ENCODE data around the gene TTBK1. TPM values are rescaled to one million over a fixed set of nuclear protein-coding genes. Genes with fewer than 3 reads are reported as not detected.
A peak's percentile ranks its signal among the peaks of the same experiment; 100 is the strongest.

Gene TTBK1
- total and polyA plus RNA-seq, 5 donors from 2014 or later = 0.22 TPM; not detected in 4

DNA sequence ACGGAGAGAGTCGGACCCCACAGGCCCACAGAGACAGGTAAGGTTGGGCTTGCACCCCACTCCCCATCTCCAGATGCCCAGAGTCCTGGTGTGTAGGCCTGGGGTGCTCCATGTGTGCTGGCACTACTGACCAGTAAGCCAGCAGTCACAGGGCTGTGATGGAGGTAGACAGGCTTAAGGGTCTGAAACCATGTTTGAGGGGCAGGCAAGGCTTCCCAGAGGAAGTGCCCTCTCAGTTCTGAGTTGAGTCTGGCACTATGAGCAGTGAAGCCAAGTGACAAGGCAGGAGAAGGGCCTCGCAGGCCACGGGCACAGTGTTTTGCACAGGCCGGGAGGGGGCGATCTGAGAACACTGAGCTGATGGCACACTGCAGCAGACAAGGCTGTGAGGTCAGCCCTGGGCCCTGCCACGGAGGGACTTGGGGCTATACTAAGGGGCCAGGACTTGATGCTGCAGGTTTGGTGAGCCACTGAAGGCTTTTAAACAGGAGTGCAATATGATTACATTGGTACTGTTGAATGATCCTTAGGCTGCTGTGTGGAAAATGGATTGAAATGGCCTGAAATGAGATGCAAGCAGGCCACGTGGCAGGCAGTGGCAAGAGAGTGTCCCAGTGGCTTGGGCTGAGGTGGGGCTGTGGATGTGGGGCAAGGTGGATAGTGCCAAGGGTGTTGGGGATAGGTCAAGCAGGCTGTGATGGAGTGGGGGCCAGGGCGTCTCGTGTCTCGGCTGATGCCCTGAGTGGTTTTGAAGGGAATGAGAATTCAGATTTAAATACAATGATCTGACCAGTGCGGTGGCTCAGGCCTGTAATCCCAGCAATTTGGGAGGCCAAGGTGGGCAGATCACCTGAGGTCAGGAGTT lies 20.3 kb downstream of the TTBK1 start:
- Mint-ChIP-seq H3K9me3 (no peaks in the 10 kb centered on the region), H3K4me1 (peaks cover 0 to 5% (median under 1%) of the 10 kb centered on the region in 4 donors), H3K36me3 (no peaks in the 10 kb centered on the region), H3K27ac (peak overlapping the region in 1 of 3 donors; percentile 16), H3K27me3 (peaks cover 4% of the 10 kb centered on the region), H3K4me3 (no peak overlapping the region)
- H3K4me3 ChIP-seq (ENCODE audit: low read depth, low read length) = no peak overlapping the region
- ATAC-seq (ENCODE audit: low read depth in 2 of 2) (peak; percentile 90 to 91), DNase-seq (peak; percentile 52 to 78 (median 66))
- no peaks in the 10 kb centered on the region for H3K9me3 ChIP-seq (ENCODE audit: control insufficient read depth in 2 of 2, low read length in 2 of 2)
- H3K4me1 ChIP-seq (ENCODE audit: control insufficient read depth, insufficient read depth, low read length, poor library complexity, severe bottlenecking) = peaks cover 4% of the 10 kb centered on the region
- H3K36me3 ChIP-seq (ENCODE audit: control insufficient read depth, insufficient read depth, low read length) = no peaks in the 10 kb centered on the region
- H3K27me3 ChIP-seq (ENCODE audit: control insufficient read depth, insufficient read depth, low read length) = no peaks in the 10 kb centered on the region
- no peak overlapping the region for H3K27ac ChIP-seq (ENCODE audit: insufficient read depth, low read length, poor library complexity, severe bottlenecking)

- Histone ChIP-seq H3K9me3 (ENCODE audit: control insufficient read depth in 2 of 2, low read length in 2 of 2) (no peaks in the 10 kb centered on the region), H3K4me1 (ENCODE audit: control insufficient read depth, insufficient read depth, low read length, poor library complexity, severe bottlenecking) (peaks cover 11% of the 10 kb centered on the region), H3K27me3 (ENCODE audit: control insufficient read depth, insufficient read depth, low read length) (no peaks in the 10 kb centered on the region), H3K27ac (ENCODE audit: insufficient read depth, low read length, poor library complexity, severe bottlenecking) (no peak overlapping the region), H3K36me3 (ENCODE audit: control insufficient read depth, insufficient read depth, low read length) (no peaks in the 10 kb centered on the region), H3K4me3 (ENCODE audit: low read depth, low read length) (no peak overlapping the region)
- ATAC-seq (ENCODE audit: low read depth in 2 of 2) (no peak), DNase-seq (no peak)
- Mint-ChIP-seq H3K4me1 (peaks cover 0 to 11% (median under 1%) of the 10 kb centered on the region in 4 donors), H3K36me3 (no peaks in the 10 kb centered on the region), H3K4me3 (peak overlapping the region in 1 of 4 donors; percentile 35), H3K27me3 (peaks cover 4% of the 10 kb centered on the region), H3K27ac (no peak overlapping the region), H3K9me3 (no peaks in the 10 kb centered on the region)
Measured at GRCh38 chr6:43264599-43265145, 21.4 kb downstream of the TTBK1 start.

GRCh38 chr6:43265564-43265963 lies 22.3 kb downstream of the TTBK1 start:
- Histone ChIP-seq H3K4me3 (ENCODE audit: low read depth, low read length) (no peak overlapping the region), H3K9me3 (ENCODE audit: control insufficient read depth in 2 of 2, low read length in 2 of 2) (no peaks in the 10 kb centered on the region), H3K27me3 (ENCODE audit: control insufficient read depth, insufficient read depth, low read length) (no peaks in the 10 kb centered on the region), H3K4me1 (ENCODE audit: control insufficient read depth, insufficient read depth, low read length, poor library complexity, severe bottlenecking) (peaks cover 14% of the 10 kb centered on the region), H3K27ac (ENCODE audit: insufficient read depth, low read length, poor library complexity, severe bottlenecking) (no peak overlapping the region), H3K36me3 (ENCODE audit: control insufficient read depth, insufficient read depth, low read length) (no peaks in the 10 kb centered on the region)
- Mint-ChIP-seq H3K27me3 (peaks cover 9% of the 10 kb centered on the region), H3K27ac (no peak overlapping the region), H3K36me3 (no peaks in the 10 kb centered on the region), H3K4me3 (no peak overlapping the region), H3K9me3 (no peaks in the 10 kb centered on the region), H3K4me1 (peaks cover 0 to 14% (median 2%) of the 10 kb centered on the region in 4 donors)
- ATAC-seq (ENCODE audit: low read depth in 2 of 2) (no peak), DNase-seq (no peak)

GRCh38 chr6:43267619-43268354 lies 24.5 kb downstream of the TTBK1 start:
- H3K27ac ChIP-seq (ENCODE audit: insufficient read depth, low read length, poor library complexity, severe bottlenecking) = no peak overlapping the region
- no peaks in the 10 kb centered on the region for H3K9me3 ChIP-seq (ENCODE audit: control insufficient read depth in 2 of 2, low read length in 2 of 2)
- H3K9me3 Mint-ChIP-seq = no peaks in the 10 kb centered on the region
- DNase-seq (no peak), ATAC-seq (ENCODE audit: low read depth in 2 of 2) (no peak)
- H3K4me1 ChIP-seq (ENCODE audit: control insufficient read depth, insufficient read depth, low read length, poor library complexity, severe bottlenecking) = peaks cover 14% of the 10 kb centered on the region
- no peaks in the 10 kb centered on the region for H3K27me3 ChIP-seq (ENCODE audit: control insufficient read depth, insufficient read depth, low read length)
- peak overlapping the region in 2 of 4 donors; percentile 8 to 17 for H3K4me3 Mint-ChIP-seq
- H3K27me3 Mint-ChIP-seq = peaks cover 9% of the 10 kb centered on the region
- H3K27ac Mint-ChIP-seq = no peak overlapping the region
- H3K4me3 ChIP-seq (ENCODE audit: low read depth, low read length) = no peak overlapping the region
- H3K4me1 Mint-ChIP-seq = peaks cover 0 to 14% (median 2%) of the 10 kb centered on the region in 4 donors
- H3K36me3 Mint-ChIP-seq = no peaks in the 10 kb centered on the region
- H3K36me3 ChIP-seq (ENCODE audit: control insufficient read depth, insufficient read depth, low read length) = no peaks in the 10 kb centered on the region

DNA sequence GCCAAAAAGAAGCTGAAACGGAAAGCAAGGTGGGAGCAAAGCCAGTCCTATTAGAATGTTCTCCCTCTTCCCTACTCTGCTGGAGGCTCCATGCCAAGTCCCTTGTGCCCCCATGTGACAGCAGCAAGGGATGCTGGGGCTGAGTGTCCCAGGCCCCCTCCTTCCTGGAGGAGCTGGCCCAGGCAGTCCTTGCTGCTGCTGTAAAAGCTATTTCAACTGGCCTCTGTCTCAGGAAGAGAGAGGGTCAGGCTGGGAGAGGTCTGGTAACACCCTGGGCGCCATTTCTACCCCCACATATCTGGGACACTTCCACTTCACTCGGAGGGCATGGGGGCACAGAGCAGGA lies 25.0 kb downstream of the TTBK1 start:
- H3K9me3 Mint-ChIP-seq = no peaks in the 10 kb centered on the region
- no peak for DNase-seq
- H3K4me3 ChIP-seq (ENCODE audit: low read depth, low read length) = no peak overlapping the region
- H3K27me3 Mint-ChIP-seq = peaks cover 13% of the 10 kb centered on the region
- H3K4me1 ChIP-seq (ENCODE audit: control insufficient read depth, insufficient read depth, low read length, poor library complexity, severe bottlenecking) = peaks cover 13% of the 10 kb centered on the region
- H3K27ac ChIP-seq (ENCODE audit: insufficient read depth, low read length, poor library complexity, severe bottlenecking) = no peak overlapping the region
- ATAC-seq (ENCODE audit: low read depth in 2 of 2) = no peak
- peak overlapping the region in 2 of 4 donors; percentile 8 to 63 for H3K4me3 Mint-ChIP-seq
- H3K36me3 ChIP-seq (ENCODE audit: control insufficient read depth, insufficient read depth, low read length) = no peaks in the 10 kb centered on the region
- H3K27me3 ChIP-seq (ENCODE audit: control insufficient read depth, insufficient read depth, low read length) = no peaks in the 10 kb centered on the region
- no peaks in the 10 kb centered on the region for H3K36me3 Mint-ChIP-seq
- H3K9me3 ChIP-seq (ENCODE audit: control insufficient read depth in 2 of 2, low read length in 2 of 2) = no peaks in the 10 kb centered on the region
- H3K27ac Mint-ChIP-seq = no peak overlapping the region
- H3K4me1 Mint-ChIP-seq = peaks cover 0 to 13% (median 2%) of the 10 kb centered on the region in 4 donors

GRCh38 chr6:43268782-43269272 lies 25.5 kb downstream of the TTBK1 start:
- no peak overlapping the region for H3K4me3 ChIP-seq (ENCODE audit: low read depth, low read length)
- ATAC-seq (ENCODE audit: low read depth in 2 of 2) (no peak), DNase-seq (no peak)
- no peaks in the 10 kb centered on the region for H3K36me3 Mint-ChIP-seq
- H3K9me3 ChIP-seq (ENCODE audit: control insufficient read depth in 2 of 2, low read length in 2 of 2) = no peaks in the 10 kb centered on the region
- peak overlapping the region; percentile 21 to 87 (median 80) for H3K4me3 Mint-ChIP-seq
- no peaks in the 10 kb centered on the region for H3K36me3 ChIP-seq (ENCODE audit: control insufficient read depth, insufficient read depth, low read length)
- peaks cover 0 to 12% (median 2%) of the 10 kb centered on the region in 4 donors for H3K4me1 Mint-ChIP-seq
- H3K9me3 Mint-ChIP-seq = no peaks in the 10 kb centered on the region
- H3K27me3 Mint-ChIP-seq = peaks cover 18% of the 10 kb centered on the region
- no peak overlapping the region for H3K27ac ChIP-seq (ENCODE audit: insufficient read depth, low read length, poor library complexity, severe bottlenecking)
- no peaks in the 10 kb centered on the region for H3K27me3 ChIP-seq (ENCODE audit: control insufficient read depth, insufficient read depth, low read length)
- H3K27ac Mint-ChIP-seq = peak overlapping the region in 2 of 3 donors; percentile 32 to 80
- peaks cover 10% of the 10 kb centered on the region for H3K4me1 ChIP-seq (ENCODE audit: control insufficient read depth, insufficient read depth, low read length, poor library complexity, severe bottlenecking)

- H3K4me1 Mint-ChIP-seq = peaks cover 0 to 12% (median 2%) of the 10 kb centered on the region in 4 donors
- H3K36me3 ChIP-seq (ENCODE audit: control insufficient read depth, insufficient read depth, low read length) = no peaks in the 10 kb centered on the region
- ATAC-seq (ENCODE audit: low read depth in 2 of 2) (peak; percentile 52 to 59), DNase-seq (peak; percentile 20 to 36 (median 34))
- no peaks in the 10 kb centered on the region for H3K9me3 Mint-ChIP-seq
- peak overlapping the region; percentile 21 to 87 (median 80) for H3K4me3 Mint-ChIP-seq
- peaks cover 23% of the 10 kb centered on the region for H3K27me3 Mint-ChIP-seq
- H3K27me3 ChIP-seq (ENCODE audit: control insufficient read depth, insufficient read depth, low read length) = no peaks in the 10 kb centered on the region
- peaks cover 10% of the 10 kb centered on the region for H3K4me1 ChIP-seq (ENCODE audit: control insufficient read depth, insufficient read depth, low read length, poor library complexity, severe bottlenecking)
- H3K9me3 ChIP-seq (ENCODE audit: control insufficient read depth in 2 of 2, low read length in 2 of 2) = no peaks in the 10 kb centered on the region
- H3K27ac Mint-ChIP-seq = peak overlapping the region in 2 of 3 donors; percentile 32 to 80
- H3K27ac ChIP-seq (ENCODE audit: insufficient read depth, low read length, poor library complexity, severe bottlenecking) = no peak overlapping the region
- H3K4me3 ChIP-seq (ENCODE audit: low read depth, low read length) = no peak overlapping the region
- no peaks in the 10 kb centered on the region for H3K36me3 Mint-ChIP-seq
Measured at GRCh38 chr6:43269273-43270007, 26.2 kb downstream of the TTBK1 start.
